HepG2 (cell line): ENCODE results near the gene PRKCE. TPM values are rescaled to one million over a fixed set of nuclear protein-coding genes. Genes with fewer than 3 reads are reported as not detected.

ENCODE experiments used
- ATAC-seq: fragments of 200-7000 bp; cut with Tn5 transposase; 3 replicates; pipeline ENCODE4 v1.9.1; 2020; ENCODE audit warnings: mild to moderate bottlenecking, moderate library complexity
- BruUV-seq: library from RNA; stranded (reverse); fragments of 400-500 nt; replicated peaks from 2 replicates; lab custom pipeline; 2021; lab: Mats Ljungman, UMichigan
- CTCF ChIA-PET: fragments of 300-600 bp; formaldehyde crosslinking; extraction: SDS; loops from one replicate; lab custom pipeline; 2021; ENCODE audit warnings: low total read pairs, inconsistent platforms, low intra/inter-chr PET ratio; lab: Yijun Ruan, JAX
- POLR2A ChIA-PET: fragments of 350-600 bp; sonication (Branson Sonifier 250); formaldehyde crosslinking; loops from one replicate; lab custom pipeline; 2020; ENCODE audit warnings: antibody characterized with exemption, inconsistent platforms; lab: Yijun Ruan, JAX
- DNase-seq: peaks from one replicate; pipeline ENCODE4 v3.0.0-alpha.2; 2015; ENCODE audit warnings: low spot score
- FAIRE-seq: peaks from 3 replicates; lab custom pipeline; 2011; peaks lifted over from hg19 to GRCh38; lab: Jason Lieb, UNC
- H2AFZ ChIP-seq: one replicate; pipeline ENCODE4 v1.6.1; 2011; ENCODE audit warnings: low read length, inconsistent platforms
- H3K27ac ChIP-seq: fragments of 300-600 bp; 3 replicates; pipeline ENCODE4 v1.8.0; 2011; ENCODE audit warnings: mixed run types, mild to moderate bottlenecking, mixed read lengths, low read length, inconsistent platforms; ENCODE audit not compliant: insufficient read depth; ENCODE audit errors: extremely low read length
- H3K27me3 ChIP-seq, 2 experiments: fragments of 200-600 bp in 1 of 2; 2 replicates in 1 of 2; 3 replicates in 1 of 2; pipeline versions ENCODE4 v1.6.0 to v1.8.0; 2011; ENCODE audit warnings: low read length in 2 of 2, mild to moderate bottlenecking in 2 of 2, moderate library complexity in 2 of 2, inconsistent platforms in 1 of 2; ENCODE audit not compliant: insufficient read depth in 2 of 2, control insufficient read depth in 1 of 2
- H3K36me3 ChIP-seq, 2 experiments: fragments of 200-600 bp in 1 of 2; replicated peaks in 1 of 2; 2 replicates in 1 of 2; 3 replicates in 1 of 2; pipeline versions ENCODE4 v1.5.1 to v1.8.0; 2011; ENCODE audit warnings: low read length in 2 of 2, inconsistent platforms in 1 of 2; ENCODE audit not compliant: insufficient read depth in 2 of 2, control insufficient read depth in 1 of 2
- H3K4me1 ChIP-seq: 2 replicates; pipeline ENCODE4 v1.5.1; 2012; ENCODE audit warnings: low read length, inconsistent platforms; ENCODE audit not compliant: insufficient read depth
- H3K4me2 ChIP-seq: 2 replicates; pipeline ENCODE4 v1.6.0; 2011; ENCODE audit warnings: low read depth, low read length, inconsistent platforms
- H3K4me3 ChIP-seq, 3 experiments: fragments of 200-600 bp in 1 of 3; sonication (generic), shearing (Covaris generic) in 1 of 3; replicated peaks in 1 of 3; 2 replicates each; pipeline ENCODE4 v1.5.1; 2011 to 2016; ENCODE audit warnings: low read length in 3 of 3, inconsistent platforms in 2 of 3, low read depth in 2 of 3, mild to moderate bottlenecking in 2 of 3, control low read depth in 1 of 3, mixed read lengths in 1 of 3; ENCODE audit not compliant: insufficient read depth in 1 of 3
- H3K79me2 ChIP-seq: one replicate; pipeline ENCODE4 v1.6.1; 2011; ENCODE audit warnings: low read length, inconsistent platforms; ENCODE audit not compliant: insufficient read depth
- H3K9ac ChIP-seq: 2 replicates; pipeline ENCODE4 v1.6.0; 2011; ENCODE audit warnings: mild to moderate bottlenecking, low read depth, low read length, inconsistent platforms; ENCODE audit not compliant: insufficient read depth
- H3K9me3 ChIP-seq: 2 replicates; pipeline ENCODE4 v1.5.1; 2012; ENCODE audit warnings: mild to moderate bottlenecking, low read length
- H4K20me1 ChIP-seq: 2 replicates; pipeline ENCODE4 v1.6.0; 2011; ENCODE audit warnings: inconsistent platforms, mild to moderate bottlenecking, low read length, moderate library complexity; ENCODE audit not compliant: insufficient read depth
- BCLAF1 ChIP-seq: fragments of 450-650 bp; IDR thresholded peaks from 2 replicates; pipeline ENCODE4 v1.6.1; 2017; ENCODE audit warnings: mild to moderate bottlenecking
- CAMTA2 ChIP-seq: sonication (generic); formaldehyde crosslinking; IDR thresholded peaks from 2 replicates; pipeline ENCODE4 v1.4.0; 2020; ENCODE audit warnings: mild to moderate bottlenecking, missing genetic modification reagents, borderline replicate concordance
- NCOA2 ChIP-seq: sonication (generic); formaldehyde crosslinking; IDR thresholded peaks from 2 replicates; pipeline ENCODE4 v1.8.0; 2022; ENCODE audit warnings: inconsistent platforms
- SIX1 ChIP-seq: sonication (generic); formaldehyde crosslinking; IDR thresholded peaks from 2 replicates; pipeline ENCODE4 v1.4.0; 2020; ENCODE audit warnings: missing genetic modification reagents, borderline replicate concordance
- SKIL ChIP-seq: sonication (generic); formaldehyde crosslinking; IDR thresholded peaks from 2 replicates; pipeline ENCODE4 v1.8.0; 2022; ENCODE audit warnings: missing genetic modification reagents, mild to moderate bottlenecking, moderate library complexity, borderline replicate concordance
- TCF7 ChIP-seq: sonication (generic); IDR thresholded peaks from 2 replicates; pipeline ENCODE4 v1.6.1; 2016; ENCODE audit warnings: antibody characterized with exemption, low read depth
- TEAD3 ChIP-seq: optimal IDR thresholded peaks from 2 replicates; pipeline ENCODE3; 2016; ENCODE audit warnings: borderline replicate concordance
- ZFP90 ChIP-seq: sonication (generic); formaldehyde crosslinking; IDR thresholded peaks from 2 replicates; pipeline ENCODE4 v1.8.0; 2022; ENCODE audit warnings: missing genetic modification reagents, mild to moderate bottlenecking, inconsistent platforms, borderline replicate concordance
- ZNF331 ChIP-seq: sonication (generic); formaldehyde crosslinking; IDR thresholded peaks from 2 replicates; pipeline ENCODE4 v1.4.0; 2020; ENCODE audit warnings: missing genetic modification reagents
- ZNF503 ChIP-seq: sonication (generic); formaldehyde crosslinking; IDR thresholded peaks from 2 replicates; pipeline ENCODE4 v1.4.0; 2020; ENCODE audit warnings: missing genetic modification reagents
- ZNF609 ChIP-seq: sonication (generic); formaldehyde crosslinking; IDR thresholded peaks from 2 replicates; pipeline ENCODE4 v1.4.0; 2020; ENCODE audit warnings: mild to moderate bottlenecking, missing genetic modification reagents, borderline replicate concordance
- WGBS: methylation state at CpG from one replicate; pipeline ENCODE4 v1.1.6; 2017; ENCODE audit warnings: low lambda C conversion rate; 5-methylcytosine and 5-hydroxymethylcytosine counted together
- in situ Hi-C: cut with HindIII; loops from 2 replicates; pipeline ENCODE4 v1.10.0; 2017; ENCODE audit warnings: low pct_unique_long_range_greater_than_20kb; ENCODE audit not compliant: extremely low pct_ligation_motif_present
- intact Hi-C: fragments of 100-400 bp; cut with micrococcal nuclease; formaldehyde crosslinking; loops from one replicate; pipeline ENCODE4 v1.10.0; 2022; ENCODE audit not compliant: unreplicated experiment
- polyA plus RNA-seq, 8 experiments: library from polyadenylated mRNA; depleted of rRNA in 3 of 8; stranded (reverse) in 7 of 8; unstranded in 1 of 8; fragments of >200 nt; fragmentation: Illumina TruSeq in 4 of 8; extraction: Trizol in 4 of 8; gene quantifications; 2 replicates each; pipeline versions ENCODE4 v1.2.1 to v1.2.3, GENCODE V29; 2011 to 2016; ENCODE audit warnings: low read depth in 4 of 8, missing spikeins in 1 of 8, mixed read lengths in 1 of 8; ENCODE audit not compliant: insufficient read depth in 1 of 8
- total RNA-seq, 5 experiments: library from RNA; depleted of rRNA; stranded (reverse); fragments of >200 nt; fragmentation: Illumina TruSeq; extraction: Trizol; gene quantifications; 2 replicates each; pipeline ENCODE4 v1.2.3, GENCODE V29; 2016; ENCODE audit warnings: low read depth in 1 of 5

The PRKCE gene
- total and polyA plus RNA-seq, 2 of the 13 experiments (the other 11 are each of a cell fraction or from before 2014, with no cell fraction given): 1.0 to 3.9 TPM

- H2AFZ ChIP-seq: no peak overlapping the region
- peak; percentile 90 for ATAC-seq
- peaks cover 4% of the 10 kb centered on the region; the same call in 1 of the 2 replicates for H4K20me1 ChIP-seq
- no peak overlapping the region for H3K27ac ChIP-seq
- intact Hi-C loops: no loop called here
- peak; percentile 79 for FAIRE-seq
- no peak overlapping the region for H3K9ac ChIP-seq
- ChIA-PET POLR2A (interaction anchor here (0.7 to 0.8 kb wide), 2 partner anchors 56 to 59 kb away, joined by 3 to 4 read pairs; no protein-coding TSS in a partner anchor), CTCF (no interaction called here)
- no TSS peak for BruUV-seq
- H3K36me3 ChIP-seq: no peaks in the 10 kb centered on the region
- no peaks in the 10 kb centered on the region for H3K79me2 ChIP-seq
- H3K4me1 ChIP-seq: peaks cover 19% of the 10 kb centered on the region
- H3K4me2 ChIP-seq: peak overlapping the region; percentile 20; the same call in 1 of the 2 replicates
- H3K9me3 ChIP-seq: no peaks in the 10 kb centered on the region
- peak; percentile 88 for DNase-seq
- 4% methylated on average over 7 of the region's 7 CpGs for WGBS
- no peak overlapping the region for H3K4me3 ChIP-seq
- in situ Hi-C loops: no loop called here
- peaks cover 4 to 29% of the 10 kb centered on the region in 2 experiments; a peak in 3 of 5 replicates for H3K27me3 ChIP-seq
- TF ChIP-seq SIX1 (CRISPR knock-in tag) (peak; percentile 87; the same call in 1 of the 2 replicates), ZNF609 (CRISPR knock-in tag) (peak; percentile 98), NCOA2 (CRISPR knock-in tag) (peak; percentile 71), ZFP90 (no peak), SKIL (CRISPR knock-in tag) (0 out of 2 replicates have a peak, but pooled peaks have one; percentile 15), TCF7 (peak; percentile 97), ZNF503 (CRISPR knock-in tag) (peak; percentile 75), CAMTA2 (no peak), TEAD3 (CRISPR knock-in tag) (peak; percentile 34), ZNF331 (CRISPR knock-in tag) (peak; percentile 65; the same call in 1 of the 2 replicates), BCLAF1 (no peak)
These were observed 522.3 kb downstream of the PRKCE start for GRCh38 chr2:46173636-46174250.
